Stimulated activated CD8-positive, alpha-beta memory T cell treated with anti-CD3 and anti-CD28 coated beads, Interleukin-4, amount 100 ng/mL, for 24 hours (primary cell): ENCODE measurements around the gene KIF1B.
"Not testable (repeated sequence)": the region's sequence is repeated elsewhere in the genome, so short reads cannot be mapped to it uniquely, and the experiment has no call there.

Experiments
- DNase-seq: peaks from one replicate; pipeline ENCODE4 v3.0.0-alpha.2; 2020; ENCODE audit warnings: low read depth

Gene KIF1B

DNA sequence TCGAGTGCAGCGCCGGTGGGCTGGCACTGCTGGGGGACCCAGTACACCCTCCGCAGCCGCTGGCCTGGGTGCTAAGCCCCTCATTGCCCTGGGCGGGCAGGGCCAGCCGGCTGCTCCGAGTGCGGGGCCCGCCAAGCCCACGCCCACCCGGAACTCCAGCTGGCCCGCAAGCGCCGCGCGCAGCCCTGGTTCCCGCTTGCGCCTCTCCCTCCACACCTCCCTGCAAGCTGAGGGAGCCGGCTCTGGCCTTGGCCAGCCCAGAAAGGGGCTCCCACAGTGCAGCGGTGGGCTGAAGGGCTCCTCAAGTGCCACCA, 216.1 kb downstream of the KIF1B start:
- not testable (repeated sequence) for DNase-seq

DNA sequence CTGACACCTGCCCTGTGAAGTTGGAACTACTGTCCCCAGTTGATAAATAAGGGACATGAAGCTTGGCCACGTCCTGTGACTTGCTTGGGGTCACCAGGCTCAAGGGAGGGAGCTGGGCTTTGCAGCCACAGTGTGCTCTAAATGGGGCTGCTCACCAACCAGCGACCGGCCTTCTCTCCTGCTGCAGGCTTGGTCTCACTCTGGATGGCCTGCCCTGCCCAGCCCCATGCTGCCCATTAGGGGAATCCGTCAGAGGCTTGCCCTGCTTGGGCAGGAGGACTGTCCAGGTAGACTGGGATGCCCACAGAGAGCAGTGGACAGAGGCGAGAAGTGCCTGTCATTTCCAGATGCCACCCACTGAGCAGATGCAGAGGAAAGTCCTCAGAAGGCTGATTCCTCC, 218.6 kb downstream of the KIF1B start:
- no peak for DNase-seq

DNA sequence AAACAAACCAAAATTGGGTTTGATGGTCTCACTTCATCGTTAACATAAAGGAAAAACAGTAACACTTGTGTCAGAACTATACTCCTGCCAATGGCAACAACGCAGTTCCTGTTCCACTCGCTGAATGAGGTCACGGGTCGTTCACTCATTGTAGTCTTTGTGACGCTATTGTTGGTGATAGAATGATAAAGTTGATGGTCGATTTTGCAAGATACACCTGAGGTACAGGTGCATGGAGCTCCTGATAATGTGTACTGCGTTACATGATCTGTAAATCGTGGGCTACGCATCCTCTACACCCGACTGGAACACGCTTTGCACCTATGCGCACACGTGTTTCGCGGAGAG, 219.5 kb downstream of the KIF1B start:
- no peak for DNase-seq

DNA sequence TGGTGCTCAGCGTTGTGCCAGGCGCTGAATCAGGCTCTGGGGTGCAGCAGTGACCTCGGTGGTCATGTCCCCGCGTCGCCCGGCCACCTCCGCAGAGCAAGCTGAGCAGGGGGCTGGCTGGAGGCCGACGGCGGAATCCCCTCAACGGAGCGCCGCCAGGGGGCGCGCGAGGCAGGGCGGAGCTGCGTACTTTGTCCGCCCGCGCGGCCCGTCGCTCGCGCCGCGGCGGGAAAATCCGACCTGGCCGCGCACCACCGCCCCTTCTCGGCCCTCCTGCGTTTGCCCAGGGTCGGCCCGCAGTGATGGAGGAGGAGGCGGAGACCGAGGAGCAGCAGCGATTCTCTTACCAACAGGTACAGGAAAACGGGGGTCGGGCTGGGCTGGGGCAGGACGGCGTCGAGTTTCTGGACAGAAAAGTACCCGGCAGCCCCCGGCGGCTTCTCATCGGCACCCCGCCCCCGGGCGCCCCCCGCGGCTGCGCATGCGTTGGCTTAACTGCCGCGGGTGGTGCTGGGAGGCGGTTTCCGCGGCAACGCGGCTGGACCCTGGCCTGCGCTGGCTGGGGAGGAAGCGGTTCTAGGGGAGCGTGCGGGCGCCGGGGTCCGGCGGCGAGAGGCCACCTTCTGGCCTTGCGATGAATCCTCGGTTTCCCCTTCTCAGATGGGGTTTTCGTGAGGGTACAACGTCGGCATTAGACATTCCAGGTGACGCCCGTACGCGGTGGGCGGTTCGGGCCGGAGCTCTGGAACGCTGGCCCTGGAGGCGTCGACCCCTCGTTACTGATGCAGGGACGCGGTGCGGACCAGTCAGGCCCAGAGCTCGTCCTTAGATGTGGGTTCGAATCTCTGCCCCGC, 220.1 kb downstream of the KIF1B start, which contains the start of gene CENPS:
CENPS (plus strand) TSS at position 218 of the 854 bp plus-strand sequence; CDS start at position 303, 85 bp downstream.
- DNase-seq, result peak; percentile 95
